Mesodermal cell (in vitro differentiated cells): ENCODE data around the gene RPRD1B.
A peak's percentile ranks its signal among the peaks of the same experiment; 100 is the strongest.

ENCODE experiments used
- H3K27ac ChIP-seq: 2 replicates; pipeline ENCODE4 v1.7.0; 2013; ENCODE audit warnings: mild to moderate bottlenecking, low read depth, low read length, moderate library complexity; ENCODE audit not compliant: severe bottlenecking
- H3K36me3 ChIP-seq: 2 replicates; pipeline ENCODE4 v1.7.1; 2013; ENCODE audit warnings: mild to moderate bottlenecking, low read length, moderate library complexity; ENCODE audit not compliant: control insufficient read depth, insufficient read depth
- H3K4me1 ChIP-seq: one replicate; pipeline ENCODE4 v1.7.1; 2013; ENCODE audit warnings: mild to moderate bottlenecking, low read length; ENCODE audit not compliant: insufficient read depth, control insufficient read depth, poor library complexity, severe bottlenecking
- H3K4me3 ChIP-seq: 2 replicates; pipeline ENCODE4 v1.7.0; 2013; ENCODE audit warnings: low read length, control low read depth, mild to moderate bottlenecking; ENCODE audit not compliant: insufficient read depth, poor library complexity, severe bottlenecking; ENCODE audit errors: extremely low read depth
- H3K9me3 ChIP-seq: 2 replicates; pipeline ENCODE4 v1.7.1; 2013; ENCODE audit warnings: mild to moderate bottlenecking, low read length, moderate library complexity; ENCODE audit not compliant: control insufficient read depth
- WGBS, 2 experiments: methylation state at CpG; one replicate each; pipeline ENCODE4 v1.1.5; 2013; ENCODE audit warnings: missing lambda C conversion rate in 2 of 2; ENCODE audit not compliant: insufficient coverage in 2 of 2; 5-methylcytosine and 5-hydroxymethylcytosine counted together

The RPRD1B gene

GRCh38 chr20:38043512-38044300, 10.2 kb downstream of the RPRD1B start:
- H3K4me3 ChIP-seq = no peak overlapping the region
- H3K9me3 ChIP-seq = no peaks in the 10 kb centered on the region
- peaks cover 25% of the 10 kb centered on the region for H3K4me1 ChIP-seq
- peaks cover 59% of the 10 kb centered on the region for H3K36me3 ChIP-seq
- peak overlapping the region; percentile 46 for H3K27ac ChIP-seq
- WGBS, 2 experiments = 90 to 95% methylated on average over 7 of the region's 10 CpGs

- H3K27ac ChIP-seq = peak overlapping the region; percentile 46
- 100% methylated on average over 1 of the region's 3 CpGs; no CpG with 5 or more reads in 1 of the 2 experiments for WGBS, 2 experiments
- H3K4me3 ChIP-seq = no peak overlapping the region
- peaks cover 65% of the 10 kb centered on the region for H3K36me3 ChIP-seq
- H3K9me3 ChIP-seq = no peaks in the 10 kb centered on the region
- H3K4me1 ChIP-seq = peaks cover 25% of the 10 kb centered on the region
Measured at GRCh38 chr20:38044685-38045084, 11.1 kb downstream of the RPRD1B start.

- peaks cover 60% of the 10 kb centered on the region for H3K36me3 ChIP-seq
- WGBS, 2 experiments = 66 to 100% methylated on average over 3 to 4 of the region's 4 CpGs
- no peak overlapping the region for H3K4me3 ChIP-seq
- no peaks in the 10 kb centered on the region for H3K9me3 ChIP-seq
- H3K27ac ChIP-seq = peak overlapping the region; percentile 16
- H3K4me1 ChIP-seq = peaks cover 42% of the 10 kb centered on the region
Measured at GRCh38 chr20:38046572-38046971, 13.0 kb downstream of the RPRD1B start.

- Histone ChIP-seq H3K9me3 (no peaks in the 10 kb centered on the region), H3K4me1 (peaks cover 32% of the 10 kb centered on the region), H3K27ac (peak overlapping the region; percentile 85), H3K36me3 (peaks cover 56% of the 10 kb centered on the region), H3K4me3 (no peak overlapping the region)
- 79 to 91% methylated on average over 3 of the region's 3 CpGs for WGBS, 2 experiments
Measured at GRCh38 chr20:38049800-38050199, 16.3 kb downstream of the RPRD1B start.

GRCh38 chr20:38050686-38051085, 17.1 kb downstream of the RPRD1B start:
- Histone ChIP-seq H3K9me3 (no peaks in the 10 kb centered on the region), H3K4me1 (peaks cover 32% of the 10 kb centered on the region), H3K4me3 (no peak overlapping the region), H3K27ac (peak overlapping the region; percentile 85), H3K36me3 (peaks cover 51% of the 10 kb centered on the region)
- WGBS, 2 experiments = 71% methylated on average over 1 of the region's 1 CpG; no CpG with 5 or more reads in 1 of the 2 experiments

- peaks cover 52% of the 10 kb centered on the region for H3K36me3 ChIP-seq
- peaks cover 17% of the 10 kb centered on the region for H3K4me1 ChIP-seq
- no peak overlapping the region for H3K4me3 ChIP-seq
- H3K27ac ChIP-seq = no peak overlapping the region
- 73 to 100% methylated on average over 1 to 2 of the region's 2 CpGs for WGBS, 2 experiments
- no peaks in the 10 kb centered on the region for H3K9me3 ChIP-seq
Measured at GRCh38 chr20:38052870-38053269, 19.3 kb downstream of the RPRD1B start.

- no peaks in the 10 kb centered on the region for H3K9me3 ChIP-seq
- H3K27ac ChIP-seq = no peak overlapping the region
- H3K4me1 ChIP-seq = peaks cover 17% of the 10 kb centered on the region
- H3K4me3 ChIP-seq = no peak overlapping the region
- no CpG with 5 or more reads among the region's 2 CpGs for WGBS, 2 experiments
- peaks cover 56% of the 10 kb centered on the region for H3K36me3 ChIP-seq
Measured at GRCh38 chr20:38054647-38055046, 21.1 kb downstream of the RPRD1B start.

GRCh38 chr20:38055294-38055693, 21.7 kb downstream of the RPRD1B start:
- Histone ChIP-seq H3K27ac (no peak overlapping the region), H3K36me3 (peaks cover 59% of the 10 kb centered on the region), H3K4me3 (no peak overlapping the region), H3K4me1 (peaks cover 17% of the 10 kb centered on the region), H3K9me3 (peaks cover 3% of the 10 kb centered on the region)
- 73 to 75% methylated on average over 4 of the region's 4 CpGs for WGBS, 2 experiments

GRCh38 chr20:38055848-38056247, 22.3 kb downstream of the RPRD1B start:
- Histone ChIP-seq H3K4me1 (peaks cover 17% of the 10 kb centered on the region), H3K4me3 (no peak overlapping the region), H3K27ac (no peak overlapping the region), H3K9me3 (peaks cover 4% of the 10 kb centered on the region), H3K36me3 (peaks cover 58% of the 10 kb centered on the region)
- WGBS, 2 experiments = 93 to 95% methylated on average over 5 of the region's 6 CpGs

GRCh38 chr20:38057351-38057972, 23.9 kb downstream of the RPRD1B start:
- Histone ChIP-seq H3K4me3 (no peak overlapping the region), H3K27ac (no peak overlapping the region), H3K4me1 (peaks cover 10% of the 10 kb centered on the region), H3K36me3 (peaks cover 60% of the 10 kb centered on the region), H3K9me3 (peaks cover 4% of the 10 kb centered on the region)
- 0% methylated on average over 1 to 2 of the region's 7 CpGs for WGBS, 2 experiments

GRCh38 chr20:38059832-38060231, 26.3 kb downstream of the RPRD1B start:
- 92 to 93% methylated on average over 4 to 5 of the region's 5 CpGs for WGBS, 2 experiments
- Histone ChIP-seq H3K9me3 (peaks cover 4% of the 10 kb centered on the region), H3K36me3 (peaks cover 69% of the 10 kb centered on the region), H3K4me1 (peaks cover 10% of the 10 kb centered on the region), H3K4me3 (no peak overlapping the region), H3K27ac (no peak overlapping the region)
